Frontal cortex (tissue), 4 donors: Measurements from ENCODE around the gene CBX2. TPM values are rescaled to one million over a fixed set of nuclear protein-coding genes. Genes with fewer than 3 reads are reported as not detected.

Source experiments
- DNase-seq, 2 donors: peaks; one replicate each; pipeline ENCODE4 v3.0.0; 2012; ENCODE audit warnings: low spot score in 2 of 2
- FAIRE-seq: peaks from 2 replicates; lab custom pipeline; 2012; peaks lifted over from hg19 to GRCh38; lab: Jason Lieb, UNC
- total RNA-seq: library from RNA; depleted of rRNA; stranded (reverse); fragments of >200 nt; gene quantifications from one replicate; pipeline ENCODE4 v1.2.3, GENCODE V29; 2014
- donor health status: control.
- donor health status: control.
- donor health status: control.

The CBX2 gene
- total RNA-seq, result 6.1 TPM

GRCh38 chr17:79777894-79778503 lies at the start of gene CBX2:
CBX2 (plus strand) TSS chr17:79778148; CDS start chr17:79778236, 88 bp downstream.
- FAIRE-seq (no peak), DNase-seq (peak; percentile 97 to 98)

GRCh38 chr17:79728169-79728907 lies 49.6 kb upstream of the CBX2 start:
- FAIRE-seq, result peak; percentile 15

GRCh38 chr17:79728908-79729471 lies 49.0 kb upstream of the CBX2 start:
- FAIRE-seq (no peak), DNase-seq (no peak)

More at GRCh38 chr17:79728169-79728907, 49.6 kb upstream of the CBX2 start:
- peak; percentile 92 to 96 for DNase-seq

- FAIRE-seq (no peak), DNase-seq (no peak)
Observed at GRCh38 chr17:79729761-79730160, 48.2 kb upstream of the CBX2 start.

GRCh38 chr17:79730437-79730768 lies 47.5 kb upstream of the CBX2 start:
- FAIRE-seq, result no peak
- DNase-seq, result no peak

GRCh38 chr17:79730769-79731483 lies 47.0 kb upstream of the CBX2 start, which contains the start of gene ENPP7:
ENPP7 (plus strand) TSS chr17:79730943; CDS start chr17:79731140, 197 bp downstream.
- no peak for DNase-seq
- FAIRE-seq, result no peak

- DNase-seq (no peak), FAIRE-seq (no peak)
Observed at GRCh38 chr17:79732254-79732653, 45.7 kb upstream of the CBX2 start.

- FAIRE-seq (no peak), DNase-seq (no peak)
Observed at GRCh38 chr17:79732804-79733691, 44.9 kb upstream of the CBX2 start.

- FAIRE-seq (no peak), DNase-seq (no peak)
Observed at GRCh38 chr17:79733692-79734070, 44.3 kb upstream of the CBX2 start.

- DNase-seq, result no peak
- FAIRE-seq, result no peak
Observed at GRCh38 chr17:79735096-79735495, 42.9 kb upstream of the CBX2 start.

- no peak for FAIRE-seq
Observed at GRCh38 chr17:79737046-79737921, 40.7 kb upstream of the CBX2 start.

GRCh38 chr17:79737922-79738578 lies 39.9 kb upstream of the CBX2 start:
- FAIRE-seq (no peak), DNase-seq (no peak)

More at GRCh38 chr17:79737046-79737921, 40.7 kb upstream of the CBX2 start:
- no peak for DNase-seq

- DNase-seq (no peak), FAIRE-seq (no peak)
Observed at GRCh38 chr17:79738643-79739042, 39.3 kb upstream of the CBX2 start.

- DNase-seq (no peak), FAIRE-seq (no peak)
Observed at GRCh38 chr17:79739148-79740062, 38.5 kb upstream of the CBX2 start.

- DNase-seq, result no peak
- no peak for FAIRE-seq
Observed at GRCh38 chr17:79740413-79740812, 37.5 kb upstream of the CBX2 start.

GRCh38 chr17:79741401-79741750 lies 36.6 kb upstream of the CBX2 start:
- DNase-seq, result no peak
- FAIRE-seq, result no peak
